Stimulated activated CD8-positive, alpha-beta memory T cell treated with anti-CD3 and anti-CD28 coated beads, Interleukin-7, amount 100 ng/mL, for 1 hour (primary cell): ENCODE results near the gene C9orf78.

Experiments
- DNase-seq, 2 donors: peaks; one replicate each; pipeline ENCODE4 v3.0.0-alpha.2; 2020; ENCODE audit warnings: low read depth in 2 of 2

C9orf78 gene

DNA sequence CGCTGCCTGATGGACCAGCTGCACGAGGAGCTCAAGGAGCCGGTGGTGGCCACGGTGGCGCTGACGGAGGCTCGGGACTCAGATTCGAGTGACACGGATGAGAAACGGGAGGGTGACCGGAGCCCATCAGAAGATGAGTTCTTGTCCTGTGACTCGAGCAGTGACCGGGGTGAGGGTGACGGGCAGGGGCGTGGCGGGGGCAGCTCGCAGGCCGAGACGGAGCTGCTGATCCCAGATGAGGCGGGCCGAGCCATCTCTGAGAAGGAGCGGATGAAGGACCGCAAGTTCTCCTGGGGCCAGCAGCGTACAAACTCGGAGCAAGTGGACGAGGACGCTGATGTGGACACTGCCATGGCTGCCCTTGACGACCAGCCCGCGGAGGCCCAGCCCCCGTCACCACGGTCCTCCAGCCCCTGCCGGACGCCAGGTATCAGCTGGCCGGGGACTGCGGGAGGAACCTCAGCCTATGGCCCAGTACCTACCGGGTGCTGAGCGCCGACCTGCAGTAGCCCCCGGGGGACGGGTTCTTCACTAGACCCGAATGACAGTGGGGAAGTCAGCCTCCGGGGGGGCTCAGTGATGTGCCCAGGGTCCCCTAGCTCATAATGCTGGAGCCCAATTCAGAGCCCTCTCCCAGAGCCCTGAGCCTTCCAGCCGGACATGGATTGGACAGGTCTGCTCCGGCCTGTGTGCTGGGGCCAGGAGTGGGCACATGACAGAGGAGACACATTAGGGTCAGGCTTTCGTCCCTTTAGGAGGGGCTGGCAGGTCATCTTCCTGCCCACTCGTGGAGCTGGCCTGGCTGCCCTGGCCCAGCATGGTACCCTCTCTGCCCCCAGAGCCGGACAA, 33.2 kb upstream of the C9orf78 start:
- DNase-seq = no peak

DNA sequence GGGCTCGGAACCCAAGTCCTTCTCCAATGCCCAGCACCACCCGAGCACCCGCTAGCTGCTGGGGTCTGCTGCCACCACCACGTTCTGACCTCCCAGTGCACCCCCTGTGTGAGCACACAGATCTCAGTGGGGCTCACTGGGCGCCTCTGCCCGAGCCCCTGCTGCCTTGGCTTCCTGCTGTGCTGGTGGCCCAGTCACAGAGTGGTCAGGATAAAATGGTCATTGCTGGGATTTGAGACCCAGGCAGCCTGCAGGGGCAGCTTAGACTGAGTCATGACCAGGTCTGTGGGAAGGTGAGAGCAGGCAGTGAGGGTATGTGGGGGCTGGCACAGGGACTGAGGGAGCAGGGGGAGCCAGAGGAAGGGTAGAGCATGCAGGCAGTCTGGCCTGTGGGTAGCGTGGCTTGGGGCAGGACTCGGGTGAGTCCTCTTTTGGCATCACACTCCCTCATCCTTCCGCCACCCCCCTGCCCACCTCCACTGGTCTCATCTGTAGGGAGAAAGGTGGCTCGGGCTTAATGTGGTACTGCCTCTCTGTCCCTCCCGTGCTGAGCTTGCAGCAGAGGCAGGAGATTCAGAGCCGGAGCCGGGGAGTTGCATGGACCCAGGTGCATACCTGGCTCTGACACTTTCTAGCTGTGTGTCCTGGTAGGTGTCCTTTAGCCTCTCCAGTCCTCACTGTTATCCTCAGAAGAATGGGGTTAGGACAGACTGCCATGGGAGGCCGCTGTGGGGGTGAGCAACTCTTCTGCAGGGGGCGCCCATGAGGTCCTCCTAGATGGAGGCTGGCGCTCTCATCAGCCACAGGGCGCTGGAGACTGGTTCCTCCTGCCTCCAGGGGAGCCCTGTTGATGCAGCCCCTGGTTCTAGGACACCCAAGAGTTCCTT, 32.3 kb upstream of the C9orf78 start:
- no peak for DNase-seq

DNA sequence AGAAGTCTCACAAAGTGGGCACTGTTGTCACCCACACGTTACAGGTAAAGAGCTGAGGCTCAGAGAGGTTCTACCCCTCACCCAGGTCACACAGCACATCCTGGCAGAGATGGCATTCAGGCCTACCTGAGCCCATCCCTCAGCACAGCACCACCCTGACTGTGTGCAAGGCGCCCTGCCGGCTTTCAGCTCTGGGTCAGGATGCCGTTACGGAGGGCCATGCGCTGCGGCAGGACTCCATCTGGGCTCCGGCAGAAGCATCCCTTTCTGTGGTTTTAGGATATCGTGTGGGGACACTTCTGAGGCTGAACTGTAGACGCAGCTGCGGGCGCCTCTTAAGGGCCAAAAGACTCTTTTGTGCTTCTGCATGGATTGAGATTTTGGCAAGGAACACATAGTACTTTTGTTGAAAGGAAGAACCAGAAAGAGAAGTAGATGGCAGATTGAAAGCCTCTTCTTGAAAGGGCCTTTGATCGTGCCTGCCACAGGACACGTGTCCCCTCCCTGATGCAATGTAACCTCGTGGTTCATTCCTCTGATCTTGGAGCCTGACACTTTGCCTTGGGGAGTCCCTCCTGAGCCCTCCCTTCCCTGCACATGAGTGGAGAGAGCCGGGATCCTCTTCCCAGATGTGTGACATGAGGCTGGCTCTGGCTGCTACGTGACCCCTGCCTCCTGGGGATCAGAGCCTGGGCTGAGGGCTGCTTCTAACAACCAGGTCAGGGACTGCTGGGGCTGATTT, 31.5 kb upstream of the C9orf78 start:
- DNase-seq = no peak

DNA sequence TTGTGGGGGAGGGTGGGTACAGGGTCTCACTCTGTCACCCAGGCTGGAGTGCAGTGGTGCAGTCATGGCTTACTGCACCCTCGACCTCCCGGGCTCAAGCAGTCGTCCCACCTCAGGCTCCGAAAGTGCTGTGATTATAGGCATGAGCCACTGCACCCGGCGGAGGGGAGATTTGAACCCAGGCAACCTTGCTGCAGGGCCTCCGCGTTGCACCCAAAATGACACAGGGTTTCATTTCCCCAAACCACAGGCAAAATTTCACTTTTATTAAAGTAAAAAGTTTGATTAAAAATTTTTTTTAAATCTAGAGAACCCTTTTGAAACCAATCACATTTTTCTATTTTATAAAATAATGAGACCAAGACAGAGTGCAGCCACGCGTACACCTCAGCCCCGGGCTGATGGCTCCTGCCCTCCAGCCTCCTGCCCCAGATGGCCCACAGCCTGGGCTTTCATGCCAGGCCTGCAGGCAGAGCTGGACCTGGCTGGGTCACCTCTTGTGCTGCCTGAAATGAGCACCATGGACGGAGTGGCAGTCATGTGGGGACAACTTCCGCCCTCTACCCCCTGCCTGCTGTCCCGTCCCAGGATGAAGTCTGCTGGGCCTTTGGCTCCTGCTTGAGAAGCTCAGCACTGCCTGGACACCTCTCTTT, 30.7 kb upstream of the C9orf78 start:
- no peak for DNase-seq

DNA sequence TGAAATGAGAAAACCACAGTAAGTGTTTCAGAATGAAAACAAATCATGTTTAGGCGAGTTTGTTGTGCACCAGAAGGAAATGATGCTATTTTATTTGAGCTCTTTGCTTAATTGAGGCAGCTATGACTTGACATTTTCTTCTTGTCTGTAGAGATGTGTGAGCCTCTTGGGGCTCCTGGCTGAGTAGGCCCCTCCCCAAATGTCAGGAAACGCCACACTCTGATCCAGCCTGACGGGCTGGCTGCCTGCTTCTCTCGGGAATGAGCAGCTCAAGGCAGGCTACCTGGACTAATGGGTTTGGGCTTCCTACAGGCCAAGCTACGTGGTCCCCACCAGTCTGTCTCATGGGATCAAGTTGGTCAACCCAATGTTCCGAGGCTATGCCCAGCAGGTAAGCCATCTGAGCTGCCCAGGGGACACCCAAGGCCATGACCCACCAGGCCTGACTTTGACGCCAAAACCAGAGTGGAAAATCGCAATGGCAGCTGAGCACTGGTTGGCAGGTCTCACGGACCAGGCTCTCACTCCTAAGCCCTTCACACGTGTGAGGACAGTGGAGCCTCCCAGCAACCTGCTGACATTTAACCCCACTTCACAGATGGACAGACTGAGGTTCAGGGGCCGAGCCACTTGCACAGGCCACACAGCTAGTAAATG, 30.0 kb upstream of the C9orf78 start:
- no peak for DNase-seq

DNA sequence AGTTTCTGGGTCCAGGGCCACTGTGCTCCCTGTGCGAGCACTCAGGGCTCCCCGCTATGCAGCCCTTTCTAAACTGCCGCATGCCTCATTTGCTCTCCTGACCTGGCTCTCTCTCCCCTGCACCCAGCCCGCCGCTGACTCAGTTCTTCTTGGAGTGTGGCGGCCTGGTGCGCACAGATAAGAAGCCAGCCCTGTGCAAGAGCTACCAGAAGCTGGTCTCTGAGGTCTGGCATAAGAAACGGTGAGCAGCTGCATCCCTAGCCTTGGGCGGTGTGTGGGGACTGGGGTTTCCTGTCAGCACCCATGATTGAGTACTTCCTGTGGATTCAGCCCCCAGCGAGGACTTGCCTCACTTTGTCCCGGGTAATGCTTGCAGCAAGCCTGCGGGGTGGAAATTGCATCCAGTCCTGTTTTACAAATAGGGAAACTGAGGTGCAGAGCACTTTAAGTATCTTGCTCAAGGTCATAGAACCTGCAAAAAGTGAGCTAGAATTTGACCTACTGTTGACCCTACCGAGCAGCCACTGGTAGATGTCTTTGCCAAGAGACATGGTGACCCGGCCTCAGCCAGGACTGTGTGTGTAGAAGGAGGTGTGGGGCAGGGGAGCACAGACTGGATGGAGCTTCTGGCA, 28.1 kb upstream of the C9orf78 start:
- peak in 1 of 2 donors; percentile 45 for DNase-seq

DNA sequence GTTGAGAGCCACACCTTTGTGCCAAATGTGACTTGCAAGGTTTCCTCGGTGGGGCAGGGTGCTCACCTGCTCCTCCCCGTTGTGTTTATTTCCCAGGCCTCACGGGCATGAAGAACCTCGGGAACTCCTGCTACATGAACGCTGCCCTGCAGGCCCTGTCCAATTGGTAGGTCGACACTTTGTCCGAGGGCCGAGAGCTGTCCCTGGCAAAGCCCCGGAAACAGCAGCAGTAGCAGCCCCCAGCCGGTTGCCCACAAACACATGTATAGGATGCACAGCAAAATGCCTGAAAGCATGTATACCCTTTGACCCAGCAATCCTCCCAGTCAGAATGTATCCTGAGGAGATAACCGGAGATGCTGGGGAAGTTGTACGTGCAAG, 26.4 kb upstream of the C9orf78 start:
- DNase-seq = no peak

DNA sequence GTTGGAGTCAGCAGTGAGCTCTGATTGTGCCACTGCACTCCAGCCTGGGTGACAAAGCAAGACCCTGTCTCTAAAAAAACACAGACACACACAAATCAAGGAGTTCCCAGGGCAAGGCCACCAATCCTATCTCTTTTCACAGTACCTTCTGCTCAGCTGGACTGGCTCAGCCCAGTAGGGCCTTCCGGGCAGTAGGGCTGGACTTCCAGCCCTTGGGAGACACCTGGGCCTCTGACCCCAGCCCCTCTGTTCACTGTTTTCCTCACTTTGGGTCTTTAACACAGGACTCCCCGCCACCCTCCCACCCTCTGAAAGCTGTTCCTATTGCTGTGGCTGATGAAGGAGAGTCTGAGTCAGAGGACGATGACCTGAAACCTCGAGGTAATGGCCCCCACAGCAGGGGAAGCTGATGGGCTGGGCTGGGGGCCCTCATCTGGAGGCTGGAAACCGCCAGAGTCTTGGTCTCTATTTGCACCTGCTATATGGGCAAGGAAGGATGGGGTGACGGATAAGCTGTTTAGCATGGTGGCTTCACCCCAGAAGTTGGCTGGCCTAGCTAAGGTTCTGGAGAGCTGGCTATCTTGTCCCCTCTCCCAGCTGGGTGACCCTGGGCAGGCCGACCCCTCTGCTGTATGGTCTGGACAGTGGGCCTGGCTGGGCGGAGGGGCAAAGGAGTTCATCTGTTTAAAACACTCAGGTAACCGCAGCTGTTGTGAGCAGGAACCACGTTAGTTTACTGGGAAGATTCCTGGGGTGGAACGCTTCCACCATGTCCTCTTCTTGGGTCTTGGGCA, 25.8 kb upstream of the C9orf78 start:
- no peak for DNase-seq

DNA sequence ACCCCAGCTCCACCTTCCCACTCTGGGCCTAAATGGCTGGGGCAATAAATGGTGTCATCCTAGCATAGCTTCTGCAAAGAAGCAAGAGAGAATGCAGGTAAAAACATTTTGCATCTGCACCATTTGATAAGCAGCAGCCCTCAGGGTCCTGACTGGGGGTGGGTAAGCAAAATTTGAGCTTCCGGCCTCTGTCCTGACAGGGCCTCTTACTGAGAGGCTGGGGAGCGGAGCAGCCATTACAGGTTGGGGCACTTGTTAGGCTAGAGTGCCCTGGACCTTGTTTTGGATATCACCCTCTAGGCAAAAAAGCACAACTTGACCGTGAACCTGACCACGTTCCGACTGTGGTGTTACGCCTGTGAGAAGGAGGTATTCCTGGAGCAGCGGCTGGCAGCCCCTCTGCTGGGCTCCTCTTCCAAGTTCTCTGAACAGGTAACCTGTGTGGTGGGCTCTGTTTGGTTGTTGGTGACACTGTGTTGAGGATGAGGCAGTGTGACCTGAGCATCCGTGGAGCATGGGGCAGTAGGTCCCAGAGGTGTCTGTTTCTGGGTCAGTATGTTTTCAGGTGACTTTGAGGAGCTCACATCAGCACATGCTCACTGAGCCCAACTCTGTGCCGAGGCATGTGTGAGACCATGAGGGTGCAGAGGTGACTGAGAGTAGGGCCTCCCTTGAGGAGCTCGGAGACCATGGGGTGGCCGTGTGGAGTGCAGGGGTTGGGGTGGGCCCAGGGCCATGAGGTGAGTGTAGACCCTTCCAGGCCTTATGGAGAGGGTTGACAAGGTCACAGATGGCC, 23.3 kb upstream of the C9orf78 start:
- no peak for DNase-seq

DNA sequence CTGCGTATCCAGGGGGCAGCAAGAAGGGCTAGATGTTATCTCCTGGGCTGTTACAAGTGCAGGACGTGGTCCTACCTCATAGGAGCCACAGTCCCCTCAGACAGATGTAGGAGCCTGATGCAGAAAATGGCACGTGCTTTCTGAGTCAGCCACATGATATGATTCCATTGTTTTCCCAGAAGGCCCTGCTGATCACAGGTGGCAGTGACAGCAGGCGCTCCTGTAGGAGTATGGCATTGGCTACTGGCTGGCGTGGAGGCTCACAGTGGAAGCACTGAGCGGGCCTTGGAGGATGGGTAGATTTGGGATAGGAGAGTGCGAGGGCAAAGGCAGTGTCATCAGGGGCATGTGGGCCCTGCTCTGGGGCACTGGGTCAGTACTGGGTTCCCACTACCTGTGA, 22.1 kb upstream of the C9orf78 start:
- no peak for DNase-seq

DNA sequence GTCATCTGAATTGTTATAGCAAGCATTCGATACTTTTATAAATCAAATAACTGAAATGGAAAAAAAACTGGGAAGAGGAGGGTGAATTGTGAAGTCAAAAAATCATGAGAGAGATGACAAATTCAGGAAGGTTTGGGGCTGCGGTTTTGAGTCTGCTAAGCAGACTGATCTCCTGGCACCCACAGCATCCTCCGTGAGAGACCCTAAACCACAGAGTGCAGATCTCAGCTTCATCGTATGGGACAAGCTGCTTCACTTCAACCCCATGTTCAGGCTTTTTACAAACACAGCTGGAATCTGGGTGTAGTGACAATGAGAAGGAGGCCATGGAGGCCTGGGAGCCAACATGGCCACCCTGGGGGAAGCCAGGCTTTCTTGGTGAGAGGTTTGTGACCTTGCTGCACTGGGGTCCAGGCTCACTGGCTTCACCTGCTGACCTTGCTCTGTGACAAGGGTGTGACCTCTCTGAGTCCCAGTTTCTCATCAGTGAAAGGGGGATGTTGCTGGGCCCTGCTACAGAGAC, 19.6 kb upstream of the C9orf78 start:
- no peak for DNase-seq

DNA sequence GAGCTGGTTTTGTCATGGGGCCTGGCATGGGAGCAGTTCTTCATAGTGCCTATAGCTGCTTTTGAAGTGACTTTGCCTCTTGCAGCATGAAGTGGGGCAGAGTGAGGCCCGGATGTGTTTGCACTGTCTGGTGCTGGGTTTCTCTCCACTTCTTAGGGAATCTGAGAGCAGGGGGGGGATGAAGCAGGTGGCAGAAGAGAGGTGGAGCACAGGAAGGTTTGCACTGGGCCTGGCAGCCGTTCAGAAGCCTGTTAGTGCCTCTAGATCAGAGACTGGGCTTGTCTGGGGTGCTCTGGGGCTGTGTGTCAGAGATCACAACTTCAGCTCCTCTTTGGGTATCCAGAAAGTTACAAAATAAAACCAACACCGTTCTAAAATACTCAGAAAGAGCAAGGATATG, 18.5 kb upstream of the C9orf78 start:
- DNase-seq = no peak

DNA sequence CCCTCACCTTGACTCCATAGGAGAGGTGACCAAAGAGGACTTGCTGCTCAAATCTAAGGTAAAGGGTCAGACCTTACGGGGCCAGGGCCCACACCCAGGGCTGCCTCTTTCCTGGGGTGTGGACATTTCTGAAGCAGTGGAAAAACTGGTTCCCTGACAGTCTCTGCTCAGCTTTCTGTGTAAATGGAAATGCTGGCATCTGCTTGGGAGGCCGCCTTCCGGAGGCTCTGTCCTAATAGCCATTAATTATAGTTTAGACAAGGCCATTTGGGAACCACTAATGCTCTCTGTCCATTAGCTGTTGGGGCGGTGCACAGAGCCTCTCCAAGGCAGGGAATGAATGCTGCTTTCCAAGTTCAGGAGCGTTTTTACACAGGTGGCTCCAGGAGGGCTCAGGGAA, 17.5 kb upstream of the C9orf78 start:
- no peak for DNase-seq

DNA sequence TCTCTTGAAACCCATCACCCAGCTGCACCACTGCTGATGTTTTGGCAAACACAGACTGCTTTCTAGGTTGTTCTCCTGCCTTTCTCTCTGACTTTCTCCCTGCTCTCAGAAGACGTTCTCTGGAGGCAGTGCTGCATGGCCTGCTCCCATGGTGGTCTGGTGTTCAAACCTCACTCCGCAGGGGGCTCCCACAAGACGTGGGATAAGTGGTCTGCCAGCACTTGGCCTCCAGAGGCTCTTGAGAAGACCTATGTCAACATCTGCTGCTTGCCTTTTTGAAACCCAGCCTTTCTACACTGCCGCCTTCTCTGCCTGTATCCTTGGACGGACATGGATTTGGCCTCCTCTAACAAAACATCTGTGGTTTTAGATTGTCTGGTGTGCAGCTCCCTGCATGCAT, 16.7 kb upstream of the C9orf78 start:
- DNase-seq = no peak

DNA sequence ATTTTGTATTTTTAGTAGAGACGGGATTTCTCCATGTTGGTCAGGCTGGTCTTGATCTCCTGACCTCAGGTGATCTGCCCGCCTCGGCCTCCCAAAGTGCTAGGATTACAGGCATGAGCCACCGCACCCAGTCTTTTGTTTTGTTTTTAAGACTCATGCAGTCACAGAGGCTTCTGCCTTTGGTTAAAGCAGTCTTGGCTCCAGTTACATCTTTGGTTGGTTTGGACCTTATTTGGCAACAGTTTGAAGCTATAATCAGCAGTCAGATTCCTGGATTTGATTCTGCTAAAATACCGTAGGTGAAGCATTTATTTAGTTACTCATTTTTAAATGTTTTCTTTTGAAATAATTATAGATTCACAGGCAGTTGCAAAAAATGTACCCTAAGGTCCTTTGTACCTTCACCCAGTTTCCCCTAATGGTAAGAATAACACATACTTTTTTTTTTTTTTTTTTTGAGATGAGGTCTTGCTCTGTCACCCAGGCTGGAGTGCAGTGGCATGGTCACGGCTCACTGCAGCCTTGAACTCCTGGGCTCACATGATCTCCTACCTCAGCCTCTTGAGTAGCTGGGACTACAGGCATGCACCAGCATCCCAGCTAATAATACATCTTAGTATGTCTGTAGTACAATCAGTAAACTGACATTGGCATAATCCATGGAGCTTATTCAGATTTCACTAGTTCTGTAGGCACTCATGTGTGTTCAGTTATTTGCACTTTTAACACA, 15.9 kb upstream of the C9orf78 start:
- DNase-seq = no peak

DNA sequence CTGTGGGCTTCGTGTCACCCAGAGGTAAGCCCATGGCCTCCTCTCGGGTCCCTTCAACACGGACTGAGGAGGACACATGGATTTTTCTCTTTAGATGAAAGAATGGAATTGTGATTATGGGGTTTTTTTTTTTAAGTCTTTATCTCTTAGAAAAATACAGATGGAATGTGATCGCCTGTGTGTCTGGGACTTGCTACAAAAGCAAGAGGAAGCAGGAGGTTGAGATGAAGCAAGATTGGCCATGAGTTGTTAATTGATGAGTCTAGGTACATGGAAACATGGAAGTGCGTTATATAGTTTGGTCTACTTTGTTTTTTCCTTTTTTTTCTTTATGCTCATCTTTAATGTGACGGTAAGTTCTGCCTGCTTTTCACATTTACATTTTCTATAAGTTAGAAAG, 14.8 kb upstream of the C9orf78 start:
- no peak for DNase-seq

DNA sequence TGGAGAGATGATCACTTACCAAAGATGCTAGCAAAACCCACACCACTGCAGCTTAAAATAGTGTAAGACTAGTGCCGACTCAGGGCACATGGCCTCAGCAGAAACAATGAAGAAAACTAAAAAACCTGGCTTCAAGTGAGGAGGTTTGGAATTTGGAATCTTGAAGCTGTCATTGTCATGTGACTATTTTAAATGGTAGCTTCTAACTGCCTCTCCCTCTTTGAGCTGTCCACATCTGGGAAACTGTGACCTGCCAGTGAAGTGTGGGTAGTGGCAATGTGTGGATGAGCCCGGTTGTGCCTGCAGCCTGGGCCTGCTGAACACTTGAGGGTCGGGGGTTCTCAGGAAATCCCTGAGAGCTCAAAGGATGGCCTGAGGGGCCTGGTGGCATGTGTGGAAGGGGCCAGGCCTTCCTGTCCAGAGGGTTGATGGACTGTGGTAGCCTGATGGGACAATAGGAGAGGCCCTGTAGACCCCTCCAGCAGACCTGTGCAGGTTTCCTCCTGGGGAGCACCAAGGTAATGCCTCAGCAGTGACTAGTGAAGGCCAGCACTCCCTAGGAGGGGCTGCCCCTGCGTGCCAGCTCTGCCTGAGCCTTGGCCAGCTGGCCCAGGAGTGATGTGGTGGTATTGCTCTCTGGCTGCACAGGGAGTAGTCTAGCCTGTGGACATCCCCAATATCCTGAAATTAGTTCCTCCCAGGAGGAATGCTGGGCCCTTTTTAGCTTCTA, 13.8 kb upstream of the C9orf78 start:
- DNase-seq = no peak

DNA sequence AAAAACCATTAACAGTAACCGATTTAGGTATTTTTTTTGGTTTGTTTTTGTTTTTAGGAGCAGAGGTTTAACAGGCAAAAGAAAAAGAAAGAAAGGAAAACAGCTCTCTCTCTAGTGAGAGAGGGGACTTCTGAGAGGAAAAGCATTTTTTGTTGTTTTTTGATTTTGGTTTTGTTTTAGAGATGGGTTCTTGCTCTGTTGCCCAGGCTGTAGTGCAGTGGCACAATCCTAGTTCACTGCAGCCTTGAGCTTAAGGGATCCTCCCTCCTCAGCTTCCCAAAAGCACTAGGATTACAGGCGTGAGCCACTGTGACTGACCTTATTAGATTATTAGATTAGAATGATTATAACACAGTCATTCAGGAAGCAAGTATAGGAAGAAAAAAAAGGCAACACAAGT, 10.3 kb upstream of the C9orf78 start:
- no peak for DNase-seq
